Hematopoietic multipotent progenitor cell treated with erythropoietin and hydrocortisone succinate and interleukin-3 and kit ligand, for 4 days (in vitro differentiated cells): Measurements from ENCODE around the gene FILIP1.

Experiments
- DNase-seq: peaks from one replicate; pipeline ENCODE4 v3.0.0-alpha.2; 2015

FILIP1 gene

DNA sequence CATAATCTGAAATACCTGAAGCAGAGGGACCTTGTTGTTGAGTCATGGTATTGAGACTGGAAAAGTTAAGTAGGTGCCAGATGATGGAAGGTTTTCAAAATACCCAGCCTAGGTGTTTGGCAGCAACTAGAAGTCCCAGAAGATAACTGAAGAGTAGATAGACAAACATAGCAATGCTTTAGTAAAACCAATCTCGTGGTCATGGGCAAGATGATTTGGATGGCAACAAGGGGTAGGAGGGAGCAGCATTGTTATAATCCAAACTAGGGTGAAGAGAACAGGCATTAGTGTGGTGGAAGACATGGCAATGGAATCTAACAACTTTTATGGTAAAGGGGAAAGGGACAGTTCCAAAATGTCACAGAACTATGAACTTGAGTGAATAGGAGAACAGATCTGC, 2.3 kb downstream of the FILIP1 start:
- DNase-seq: no peak

DNA sequence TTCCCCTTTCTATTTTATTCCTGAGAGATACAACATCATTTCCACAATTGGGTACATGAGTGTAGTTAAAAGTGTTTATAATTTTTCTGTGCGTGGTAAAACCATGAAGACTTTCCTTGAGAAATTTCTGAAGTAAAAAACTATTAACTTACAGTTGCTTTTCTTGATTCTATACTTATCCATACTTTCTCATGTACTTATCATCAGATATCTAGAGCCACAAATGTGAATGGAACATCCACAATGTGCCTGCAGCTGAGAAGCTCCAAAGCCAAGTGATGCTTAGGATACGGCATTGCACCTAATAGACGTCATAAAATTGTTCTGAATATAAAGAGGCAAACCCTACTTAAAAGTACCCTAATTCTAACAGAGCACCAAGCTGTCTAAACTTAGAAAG, 2.9 kb downstream of the FILIP1 start:
- no peak for DNase-seq

DNA sequence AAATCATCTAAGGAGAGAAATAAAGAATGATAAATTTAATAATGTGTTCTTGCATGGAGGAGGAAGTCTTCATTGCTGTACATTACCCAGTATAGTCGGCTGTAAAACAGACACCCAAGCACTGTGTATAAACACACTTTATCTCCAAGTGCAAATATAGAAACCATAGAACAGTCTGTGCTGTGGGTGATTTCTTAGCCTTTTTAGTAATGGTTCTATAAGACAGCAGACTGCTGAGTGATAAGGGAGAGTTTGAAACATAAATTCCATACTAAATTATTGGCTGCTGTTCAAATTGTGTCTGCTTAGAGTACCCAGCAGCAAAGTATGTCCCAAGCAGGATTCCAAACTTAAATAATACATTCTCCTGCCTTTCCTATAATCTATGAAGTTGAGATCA, 4.6 kb downstream of the FILIP1 start:
- no peak for DNase-seq

DNA sequence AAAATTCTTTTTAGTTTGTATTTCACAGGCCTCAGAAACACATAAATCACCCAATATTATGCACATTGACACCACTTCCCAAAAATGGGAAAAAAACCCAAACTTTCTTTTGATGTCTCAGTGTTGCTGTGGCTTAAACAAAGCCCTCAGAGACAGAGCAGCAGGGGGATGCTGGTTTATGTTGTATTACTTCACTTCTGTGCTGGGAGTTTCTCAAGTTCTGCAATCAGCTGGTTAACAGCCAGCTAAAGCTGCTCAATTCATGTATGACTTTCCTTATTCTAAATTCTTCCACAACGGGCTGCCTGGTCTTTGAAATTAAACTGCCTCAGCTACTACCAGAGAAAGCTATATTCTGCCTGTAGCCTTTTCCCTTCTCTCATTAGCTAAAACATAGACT, 5.6 kb downstream of the FILIP1 start:
- DNase-seq: no peak

DNA sequence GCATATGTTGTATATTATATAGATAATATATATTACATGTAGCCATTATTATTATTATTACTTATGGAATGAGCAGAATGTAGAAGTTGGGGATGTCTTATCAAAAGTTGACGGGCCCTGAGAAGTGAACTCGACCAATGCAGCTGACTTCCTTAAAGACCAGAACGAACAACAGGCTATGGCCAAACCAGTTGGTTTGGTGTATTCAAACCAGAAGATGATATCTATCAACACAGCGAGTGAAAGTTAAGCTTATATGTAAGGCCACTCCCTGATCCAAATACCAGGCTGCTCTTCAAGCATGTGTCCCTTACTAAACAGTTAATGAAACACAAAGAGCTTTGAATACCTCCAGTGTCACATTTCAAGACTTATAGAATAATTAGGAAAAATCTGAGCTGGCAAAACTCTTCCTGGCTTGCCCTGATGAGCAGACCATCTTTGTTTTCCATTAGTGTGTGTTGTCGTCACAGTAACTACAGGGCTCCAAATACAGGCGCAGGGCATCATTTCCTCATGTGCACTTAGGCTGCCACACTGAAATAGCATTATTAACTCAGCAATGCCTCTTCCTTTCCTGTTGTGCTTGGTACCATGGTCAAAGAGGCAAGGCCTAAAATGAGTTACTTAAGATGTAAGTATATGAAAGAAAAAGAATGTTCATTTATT, 6.6 kb downstream of the FILIP1 start:
- DNase-seq: no peak

DNA sequence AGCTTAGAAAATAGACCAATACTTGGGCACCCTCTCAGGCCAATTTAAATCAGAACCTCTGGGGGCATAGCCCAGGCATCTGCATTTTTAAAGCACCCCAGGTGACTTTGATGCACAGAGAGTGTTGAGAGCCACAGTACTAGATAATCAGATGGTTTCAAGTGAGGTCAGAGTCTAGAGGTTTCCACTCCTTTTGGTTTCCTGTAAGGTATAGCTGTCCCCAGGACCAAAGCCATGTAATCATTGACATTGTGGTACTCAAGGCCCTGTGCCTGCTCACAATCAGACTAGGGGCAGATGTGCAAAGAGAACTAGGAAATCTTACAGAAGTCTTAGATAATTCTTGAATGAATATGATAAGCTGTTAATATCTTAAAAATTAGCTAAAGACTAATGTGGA, 9.1 kb downstream of the FILIP1 start:
- no peak for DNase-seq

DNA sequence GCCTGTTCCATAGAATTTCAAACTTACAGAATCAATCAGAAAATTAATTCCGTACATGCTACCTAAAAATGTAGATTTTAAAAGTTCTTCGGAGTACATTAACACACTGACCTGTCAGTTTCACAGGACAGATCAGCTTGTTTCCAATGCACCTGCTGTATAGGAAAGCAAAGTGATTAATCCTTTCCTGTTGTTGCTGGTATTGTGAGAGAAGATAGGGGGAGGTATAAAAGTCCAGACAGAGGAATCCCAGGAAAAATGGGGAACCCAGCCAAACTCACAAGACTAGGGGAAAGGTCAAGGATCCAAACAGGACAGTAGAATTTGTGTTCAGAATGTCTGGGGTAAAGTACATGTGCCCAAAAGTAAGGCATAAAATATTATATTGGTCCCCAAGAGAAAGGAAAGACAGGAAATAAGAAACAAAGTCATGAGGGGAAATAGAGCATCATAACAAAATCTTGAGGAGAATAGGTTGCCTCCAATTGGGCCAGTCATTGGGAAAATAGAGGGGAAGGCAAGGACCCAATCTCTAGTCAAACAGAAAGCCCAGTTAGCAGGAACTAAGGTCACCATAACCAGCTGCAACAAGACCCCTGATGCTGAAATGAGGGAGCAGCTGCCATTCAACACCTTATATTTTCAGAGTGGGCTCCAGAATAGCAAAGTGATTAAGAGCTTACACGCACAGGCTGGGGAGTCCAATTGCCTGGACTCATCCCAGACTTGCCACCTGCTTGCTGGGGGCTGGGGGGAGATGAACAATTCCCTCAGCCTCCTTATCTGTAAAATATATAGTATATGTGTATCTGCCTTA, 10.3 kb downstream of the FILIP1 start:
- no peak for DNase-seq

DNA sequence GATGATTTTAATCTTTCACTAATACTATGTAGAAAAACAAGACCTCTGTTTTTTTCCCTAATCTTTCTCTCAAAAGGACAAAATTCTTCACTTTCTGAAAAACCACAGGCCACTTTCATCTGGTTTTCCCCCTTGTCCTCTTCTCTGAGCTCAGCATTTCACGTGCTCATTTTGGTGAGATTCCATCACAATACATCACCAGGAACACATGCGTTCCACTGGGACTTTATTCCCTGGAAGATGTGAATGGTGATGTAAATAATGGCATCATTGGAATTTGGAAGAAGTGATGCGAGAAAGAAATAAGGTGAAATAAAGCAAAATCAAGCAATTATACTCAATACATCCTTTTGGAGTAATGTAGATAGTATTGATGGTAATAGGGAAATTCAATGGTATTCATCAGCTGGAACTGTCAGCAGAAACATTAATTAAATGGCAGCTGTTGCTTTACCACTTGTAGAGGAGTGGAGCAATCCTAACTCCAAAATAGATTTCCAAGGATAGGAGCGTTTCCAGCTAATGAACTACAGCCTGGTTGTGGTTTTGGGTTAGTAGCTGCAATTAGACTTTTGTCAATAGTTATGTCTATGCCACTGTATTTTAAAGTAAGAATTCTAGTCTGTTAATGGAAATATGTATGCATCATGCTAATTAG, 11.5 kb downstream of the FILIP1 start:
- DNase-seq: no peak

DNA sequence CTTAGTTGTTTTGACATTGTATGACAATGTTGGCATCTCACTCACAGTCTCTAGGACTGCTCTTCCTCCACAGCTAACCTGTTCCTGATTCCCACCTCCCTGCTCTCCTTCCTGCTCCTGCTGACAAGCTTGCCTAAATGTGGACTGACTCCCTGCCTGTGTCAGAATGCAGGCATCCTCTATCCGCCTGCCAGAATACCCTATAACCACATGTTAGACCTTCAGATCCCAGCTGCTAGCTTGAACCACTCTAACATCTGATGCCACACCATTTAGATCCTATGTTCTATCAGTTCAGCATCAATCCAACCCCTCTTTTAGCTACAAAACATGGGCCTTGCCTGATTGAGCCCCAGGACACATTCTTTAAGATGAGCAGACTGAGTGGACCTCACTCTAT, 12.2 kb downstream of the FILIP1 start:
- no peak for DNase-seq

DNA sequence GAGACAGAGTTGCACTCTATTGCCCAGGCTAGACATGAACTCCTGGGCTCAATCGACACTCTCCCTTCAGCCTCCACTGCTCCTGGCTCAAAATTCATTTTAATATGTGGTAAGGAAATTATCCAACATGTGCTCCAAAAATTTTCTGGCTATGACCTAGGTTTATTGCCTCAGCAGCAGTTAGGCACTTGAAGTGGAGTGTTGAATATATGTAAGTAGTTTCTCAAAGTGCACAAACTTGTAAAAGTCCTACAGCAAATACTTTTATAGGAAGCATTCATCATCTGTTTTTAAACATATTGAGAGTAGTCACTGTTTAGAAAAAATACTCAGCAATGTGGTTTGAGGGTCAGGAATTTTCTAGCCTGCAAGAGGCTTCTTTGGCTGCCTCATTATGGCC, 13.2 kb downstream of the FILIP1 start:
- no peak for DNase-seq

DNA sequence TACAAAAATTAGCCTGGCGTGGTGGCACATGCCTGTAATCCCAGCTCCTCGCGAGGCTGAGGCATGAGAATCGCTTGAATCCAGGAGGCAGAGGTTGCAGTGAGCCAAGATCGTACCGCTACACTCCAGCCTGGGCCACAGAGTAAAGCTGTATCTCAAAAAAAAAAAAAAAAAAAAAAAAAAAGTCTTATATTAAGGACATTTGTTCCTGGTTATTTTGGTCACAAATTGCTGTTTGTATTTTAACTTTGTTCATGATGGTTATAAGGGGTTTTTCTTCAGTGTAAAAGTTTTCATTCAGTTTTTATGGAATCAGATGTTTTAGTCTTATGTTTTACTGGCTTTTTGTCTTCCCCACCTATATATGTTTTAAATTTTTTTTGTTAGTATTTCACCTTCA, 13.9 kb downstream of the FILIP1 start:
- DNase-seq: no peak

DNA sequence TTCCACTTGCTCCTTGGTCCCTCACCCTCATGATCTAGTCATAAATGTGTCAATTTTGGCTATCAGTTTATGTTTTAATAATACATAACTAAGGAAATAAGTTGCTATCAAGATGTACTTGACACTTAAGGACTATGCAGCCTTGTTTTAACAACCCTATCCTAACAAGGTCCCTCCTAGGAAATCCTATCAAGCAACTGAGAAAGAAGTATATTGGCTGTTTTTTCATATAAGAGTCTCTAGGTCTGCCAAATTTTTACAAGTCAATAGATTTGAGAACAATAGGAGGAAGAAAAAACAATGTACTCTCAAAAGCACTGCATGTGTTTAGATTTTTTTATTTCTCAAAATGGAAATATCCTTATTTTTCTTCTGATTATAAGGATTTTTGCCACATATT, 14.7 kb downstream of the FILIP1 start:
- DNase-seq: no peak

DNA sequence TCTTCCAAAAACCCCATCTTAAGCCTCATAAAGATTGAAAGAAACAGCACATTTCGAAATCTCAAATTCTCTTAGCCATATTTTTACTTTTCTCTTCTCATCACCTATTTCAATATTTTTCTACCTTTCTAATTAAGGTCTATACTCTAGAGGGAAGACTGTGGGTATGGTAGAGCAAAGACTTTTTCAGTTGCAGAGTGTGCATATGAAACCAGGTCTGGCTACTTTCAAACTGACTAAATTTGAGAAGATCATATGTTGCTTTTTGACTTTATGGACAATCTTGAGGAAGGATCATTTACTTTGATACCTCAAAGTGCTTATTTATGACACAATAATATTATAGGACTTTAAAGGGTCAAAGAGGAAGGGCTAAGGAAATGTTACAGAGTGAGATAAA, 20.7 kb downstream of the FILIP1 start:
- DNase-seq: no peak

DNA sequence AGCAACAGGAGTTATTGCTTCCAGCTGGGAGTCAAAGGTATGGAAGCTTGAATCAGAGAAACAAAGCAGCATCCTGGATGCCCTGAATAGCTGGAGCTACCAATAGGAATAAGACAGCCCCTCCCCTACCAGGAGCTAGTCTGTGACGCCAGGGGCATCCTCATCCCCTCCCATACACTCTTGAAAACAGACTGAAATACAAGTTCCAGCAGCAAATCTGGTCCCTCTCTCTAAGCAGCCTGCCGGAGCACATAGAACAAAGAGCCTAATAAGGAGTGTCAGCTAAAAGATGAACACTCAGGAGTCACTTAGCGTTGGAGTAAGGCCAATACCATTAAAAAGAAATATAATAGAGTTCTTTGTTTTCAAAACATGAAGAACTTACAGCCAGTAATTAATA, 25.6 kb downstream of the FILIP1 start:
- no peak for DNase-seq

DNA sequence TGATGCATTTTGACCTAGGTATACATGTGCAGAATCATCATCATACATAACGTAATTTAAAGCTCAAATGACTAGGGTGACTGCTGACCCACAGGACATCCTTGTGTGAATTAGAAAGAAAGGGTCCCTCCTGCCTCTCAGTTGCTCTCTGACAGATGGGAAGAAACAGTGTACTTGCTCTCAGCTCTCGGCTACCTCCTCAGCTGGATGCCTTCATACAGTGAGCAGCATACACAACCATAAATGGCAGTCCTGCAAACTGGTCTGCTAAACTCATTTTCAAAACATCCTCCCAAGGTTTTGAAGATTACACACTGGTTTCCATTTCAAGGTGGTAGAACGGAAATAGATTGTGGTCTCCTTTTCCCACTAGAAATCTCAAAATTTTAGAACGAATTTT, 26.3 kb downstream of the FILIP1 start:
- DNase-seq: no peak

DNA sequence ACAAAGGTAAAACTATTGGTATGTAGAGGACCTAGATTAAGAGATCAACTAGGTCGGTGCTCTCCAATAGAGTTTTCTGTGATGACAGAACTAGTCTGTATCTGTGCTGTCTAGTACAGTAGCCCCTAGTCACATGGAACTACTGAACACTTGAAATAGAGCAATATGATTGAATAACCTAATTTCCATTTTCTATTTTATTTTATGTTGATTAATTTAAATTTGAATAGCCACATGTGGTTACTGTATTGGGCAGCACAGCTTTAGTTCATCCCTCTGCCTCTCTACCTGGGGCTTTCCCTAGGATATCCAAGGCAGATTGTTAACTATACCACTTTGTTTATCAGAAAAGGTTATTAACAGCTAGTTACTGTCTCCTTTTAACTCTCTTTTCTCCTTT, 27.0 kb downstream of the FILIP1 start:
- DNase-seq: no peak

DNA sequence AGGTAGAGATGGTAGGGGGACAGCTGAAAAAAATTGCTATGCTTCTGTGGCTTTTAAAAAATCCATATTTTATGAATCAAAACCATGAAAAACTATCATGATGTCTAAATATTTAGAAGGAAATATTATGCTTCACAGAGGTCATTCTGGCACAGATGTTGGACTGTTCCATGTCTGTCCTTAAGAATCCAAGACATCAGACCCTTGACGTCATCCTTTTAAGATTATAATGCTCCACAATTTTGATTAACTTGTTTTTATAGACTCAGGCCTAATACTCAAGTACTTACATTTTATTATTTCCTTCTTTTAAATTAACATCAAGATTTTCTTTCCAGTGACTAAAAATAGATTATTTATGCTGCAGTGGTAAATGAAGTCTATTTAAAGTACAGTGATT, 29.7 kb downstream of the FILIP1 start:
- DNase-seq: no peak

DNA sequence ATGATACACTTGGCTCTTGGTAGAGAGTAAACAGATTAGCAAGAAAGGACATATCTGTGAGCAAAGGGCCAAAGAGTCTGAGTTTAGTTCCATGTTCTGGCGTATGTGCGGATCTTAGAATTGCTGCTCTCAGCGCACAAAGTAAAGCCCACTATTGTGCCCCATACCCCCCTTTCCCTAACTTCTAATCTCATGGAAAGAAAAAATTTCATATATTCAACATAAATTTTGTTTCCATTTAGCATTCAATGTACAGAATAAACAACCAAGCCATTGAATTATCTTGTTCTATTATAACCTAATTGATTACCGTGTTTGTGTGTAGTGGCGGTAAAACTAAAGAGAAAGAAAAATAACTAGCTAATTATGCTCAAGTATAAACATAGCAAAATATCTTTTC, 30.5 kb downstream of the FILIP1 start:
- no peak for DNase-seq

DNA sequence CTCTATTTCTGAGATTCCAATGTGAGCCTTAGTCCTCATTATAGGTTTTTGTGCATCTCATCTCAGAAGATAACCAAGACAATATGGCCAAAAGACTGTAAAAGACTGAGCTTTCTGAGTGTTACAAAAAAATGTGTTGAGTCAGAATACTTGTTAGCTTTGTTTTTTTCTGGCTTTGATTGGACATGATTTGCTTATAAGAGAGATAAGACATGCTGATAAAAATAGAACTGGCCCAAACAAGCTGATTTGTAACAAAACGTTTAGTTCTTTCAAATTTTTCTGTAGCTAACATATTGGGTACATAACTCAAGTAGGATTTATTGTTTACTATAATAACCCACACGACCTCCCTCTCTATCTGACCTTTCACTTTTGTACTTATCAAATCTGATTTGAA, 32.9 kb downstream of the FILIP1 start:
- no peak for DNase-seq

DNA sequence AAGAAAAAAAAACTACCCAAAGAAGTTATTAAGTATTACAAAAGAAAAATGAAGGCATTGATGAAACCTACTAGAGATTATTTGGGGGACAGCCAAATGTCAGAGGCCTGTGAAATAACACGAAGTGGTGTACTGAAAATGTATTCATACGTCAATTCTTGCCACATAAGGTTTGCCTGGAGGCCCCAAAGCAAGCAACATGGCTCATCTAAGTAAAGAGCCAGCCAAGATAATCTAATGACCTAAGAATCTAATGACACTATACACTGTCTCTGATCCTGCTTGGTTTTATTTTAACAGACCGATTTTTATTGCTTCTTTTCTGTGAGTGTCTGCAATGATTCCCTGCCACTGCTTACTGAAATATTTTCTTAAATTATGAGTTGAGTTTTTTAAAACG, 34.7 kb downstream of the FILIP1 start:
- no peak for DNase-seq

DNA sequence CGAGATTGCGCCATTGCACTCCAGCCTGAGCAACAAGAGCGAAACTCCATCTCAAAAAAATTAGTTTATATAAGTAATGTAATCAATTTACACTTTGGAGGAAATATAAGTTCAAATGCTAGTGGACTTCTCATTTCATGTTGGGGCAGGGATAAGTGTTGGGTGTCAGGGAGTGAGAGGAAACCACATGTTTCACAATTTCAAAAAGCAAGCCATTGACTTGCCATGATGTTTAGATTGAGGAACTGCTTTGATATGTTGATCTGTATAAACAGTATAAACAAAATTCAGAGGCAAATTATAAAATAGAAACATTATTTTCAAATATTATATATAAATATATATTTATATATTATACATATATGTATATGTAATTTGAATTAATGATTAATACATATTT, 42.7 kb downstream of the FILIP1 start:
- peak; percentile 38 for DNase-seq

DNA sequence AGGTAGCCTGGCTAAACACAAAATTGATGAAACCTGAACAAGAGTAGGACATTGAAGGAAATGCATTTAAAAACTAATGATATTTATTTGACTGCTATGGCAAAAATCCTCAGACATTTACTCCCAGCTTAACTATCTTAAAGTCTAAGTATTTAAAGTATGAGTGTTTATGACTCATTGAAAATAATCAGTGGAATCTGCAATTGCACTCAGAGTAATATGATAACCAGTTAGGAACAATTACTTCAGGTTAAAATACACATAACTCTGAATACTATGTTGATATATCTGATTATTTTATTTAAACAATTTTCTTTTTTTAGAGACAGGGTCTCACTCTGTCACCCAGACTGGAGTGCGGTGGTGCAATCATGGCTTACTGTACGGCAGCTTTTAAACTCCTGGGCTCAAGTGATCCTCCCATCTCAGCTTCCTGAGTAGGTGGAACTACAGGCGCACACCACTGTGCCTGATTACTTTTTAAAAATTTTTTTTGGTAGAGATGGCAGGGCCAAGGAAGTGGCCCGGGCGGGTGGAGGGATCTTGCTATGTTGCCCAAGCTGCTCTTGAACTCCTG, 43.9 kb downstream of the FILIP1 start:
- no peak for DNase-seq

DNA sequence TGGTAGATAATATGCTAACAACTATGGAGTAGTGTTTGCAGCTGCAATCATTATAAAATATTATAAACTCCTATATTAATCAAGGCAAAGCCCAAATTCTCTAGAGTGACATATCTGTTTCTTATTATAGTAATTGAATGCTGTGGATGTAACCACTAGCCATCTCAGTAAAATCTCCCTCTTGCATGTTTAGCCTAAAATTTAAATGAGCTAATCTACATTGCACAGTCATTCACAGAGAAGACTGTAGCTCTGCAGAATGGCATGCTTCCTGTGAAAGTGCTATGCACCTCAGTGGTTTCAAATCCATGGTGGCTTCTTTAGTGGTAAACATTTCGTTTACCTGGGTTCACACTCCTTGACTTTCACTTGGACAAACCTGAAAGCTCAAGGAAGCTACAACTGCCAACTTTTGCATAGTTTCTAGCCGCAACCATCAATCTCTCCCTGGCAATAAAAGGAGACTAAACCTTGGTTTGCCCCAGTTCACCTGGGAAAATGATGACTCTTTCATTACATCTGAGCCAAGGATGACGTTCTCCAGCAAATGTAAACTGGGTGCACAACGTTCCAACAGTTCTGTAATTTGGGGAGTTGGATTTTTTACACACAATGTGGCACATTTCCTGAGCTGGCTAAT, 47.2 kb downstream of the FILIP1 start:
- DNase-seq: no peak
